NCI-H1930 (cell line): ENCODE measurements around the gene SEPTIN7.

ENCODE experiments used
- DNase-seq, 2 experiments: peaks; one replicate each; lab custom pipeline; 2025; lab: John Stamatoyannopoulos, UW

The SEPTIN7 gene

GRCh38 chr7:35787925-35788324 lies 12.9 kb upstream of the SEPTIN7 start:
- no peak for DNase-seq

DNA sequence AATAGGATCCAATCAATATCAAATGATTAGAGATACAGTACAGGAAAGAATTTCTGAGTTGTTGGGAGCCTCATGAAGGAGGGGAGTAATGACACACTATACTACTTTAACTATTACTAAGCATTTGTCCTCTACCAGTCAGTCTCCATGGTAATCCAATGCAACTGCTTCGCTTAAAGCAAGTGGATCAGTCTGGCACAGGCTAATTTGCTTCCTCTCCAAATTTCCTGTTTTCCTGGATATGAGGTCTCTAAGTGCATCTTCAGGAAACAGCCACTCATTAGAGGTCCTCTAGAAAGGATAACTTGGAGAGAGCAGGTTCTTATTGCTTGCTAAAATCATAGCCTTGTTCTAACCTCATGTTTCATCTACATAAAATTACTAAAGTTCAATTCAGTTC lies 8.4 kb upstream of the SEPTIN7 start:
- no peak for DNase-seq

- DNase-seq: no peak
Observed at GRCh38 chr7:35792873-35793489, 7.9 kb upstream of the SEPTIN7 start.

GRCh38 chr7:35797311-35797710 lies 3.5 kb upstream of the SEPTIN7 start:
- DNase-seq: no peak

- DNase-seq: peak; percentile 85 to 88
Observed at GRCh38 chr7:35799846-35800717, 775 bp upstream of the SEPTIN7 start.

GRCh38 chr7:35801392-35802101 lies 690 bp downstream of the SEPTIN7 start:
- DNase-seq: peak; percentile 54 to 60

DNA sequence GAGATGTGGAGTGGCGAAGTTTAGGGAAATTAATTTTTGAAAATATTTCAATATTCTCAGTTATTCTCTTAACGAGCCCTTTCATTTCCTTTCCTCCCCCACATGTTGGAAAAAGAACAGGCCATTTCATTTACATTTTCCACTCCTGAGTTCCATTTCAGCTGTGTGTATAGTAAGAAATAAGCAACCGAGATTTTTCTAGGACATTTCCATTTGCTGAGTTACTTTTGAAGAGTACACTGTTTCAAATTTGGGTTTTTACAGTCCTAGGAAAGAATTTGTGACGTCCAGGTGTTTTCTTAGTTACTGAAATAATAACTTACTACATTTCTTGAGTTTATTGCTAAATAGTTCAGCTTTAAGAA lies 1.2 kb downstream of the SEPTIN7 start:
- no peak for DNase-seq

- no peak for DNase-seq
Observed at GRCh38 chr7:35802649-35803048, 1.8 kb downstream of the SEPTIN7 start.

DNA sequence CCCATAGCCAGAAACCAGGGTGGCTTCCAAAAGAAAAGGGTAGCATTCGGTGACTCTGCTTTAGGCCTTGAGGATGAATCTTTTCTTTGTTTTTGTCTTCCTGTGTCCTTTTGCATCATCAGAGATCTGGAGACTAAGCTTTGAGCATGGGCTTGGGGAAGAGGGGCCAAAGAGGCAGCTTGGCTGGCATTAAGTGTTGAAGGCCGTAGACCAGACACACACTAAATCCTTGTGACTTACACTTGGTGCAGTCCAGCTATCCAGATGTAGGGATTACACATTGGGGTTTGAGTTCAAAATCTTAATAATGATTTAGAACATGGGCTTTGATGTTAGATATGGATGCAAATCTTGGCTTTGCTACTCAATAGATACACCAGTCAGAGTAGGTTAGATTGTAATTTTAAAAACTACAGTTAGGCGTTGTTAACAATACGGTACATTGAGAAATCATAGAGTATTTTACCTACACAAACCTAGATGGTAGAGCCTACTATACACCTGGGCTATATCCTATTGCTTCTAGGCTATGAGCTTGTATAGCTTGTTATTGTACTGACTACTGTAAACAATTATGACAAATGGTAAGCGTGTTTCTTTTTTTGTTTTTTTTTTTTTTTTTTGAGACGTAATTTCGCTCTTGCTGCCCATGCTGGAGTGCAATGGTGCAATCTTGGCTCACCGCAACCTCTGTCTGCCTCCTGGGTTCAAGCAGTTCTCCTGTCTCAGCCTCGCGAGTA lies 3.5 kb downstream of the SEPTIN7 start:
- DNase-seq: no peak

DNA sequence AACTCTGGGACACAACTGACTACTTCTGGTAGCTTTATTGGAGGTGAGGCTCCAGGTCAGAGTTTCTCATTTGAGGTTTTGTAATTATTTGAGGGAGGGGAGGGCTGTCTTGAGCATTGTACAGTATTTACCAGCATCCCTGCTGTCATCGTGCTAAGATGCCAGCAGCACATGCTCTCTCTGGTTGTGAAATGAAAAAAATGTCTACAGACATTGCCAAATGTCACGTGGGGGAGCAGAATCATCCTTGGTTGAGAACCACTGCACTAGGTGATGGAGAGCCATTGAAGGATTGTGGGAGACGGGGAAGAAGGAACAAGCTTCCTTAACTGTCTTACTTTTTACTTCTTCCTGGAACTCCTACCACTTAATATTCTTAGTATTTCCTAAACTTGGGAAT lies 5.0 kb downstream of the SEPTIN7 start:
- DNase-seq: no peak

DNA sequence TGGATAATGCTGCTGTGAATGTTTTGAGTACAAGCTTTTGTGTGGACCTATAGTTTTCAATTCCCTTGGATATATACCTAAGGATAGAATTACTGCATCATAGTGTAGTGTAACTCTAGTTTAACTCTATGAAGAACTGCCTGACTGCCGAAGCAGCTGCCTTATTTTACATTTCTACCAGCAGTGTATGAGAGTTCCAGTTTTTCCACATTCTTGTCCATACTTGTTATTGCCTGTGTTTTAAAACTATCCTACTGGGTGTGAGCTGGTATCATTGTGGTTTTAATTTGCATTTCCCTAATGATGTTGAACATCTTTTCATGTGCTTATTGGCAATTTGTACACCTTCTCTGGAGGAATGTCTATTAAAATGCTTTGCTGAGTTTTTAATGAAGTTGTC lies 15.7 kb downstream of the SEPTIN7 start:
- no peak for DNase-seq

DNA sequence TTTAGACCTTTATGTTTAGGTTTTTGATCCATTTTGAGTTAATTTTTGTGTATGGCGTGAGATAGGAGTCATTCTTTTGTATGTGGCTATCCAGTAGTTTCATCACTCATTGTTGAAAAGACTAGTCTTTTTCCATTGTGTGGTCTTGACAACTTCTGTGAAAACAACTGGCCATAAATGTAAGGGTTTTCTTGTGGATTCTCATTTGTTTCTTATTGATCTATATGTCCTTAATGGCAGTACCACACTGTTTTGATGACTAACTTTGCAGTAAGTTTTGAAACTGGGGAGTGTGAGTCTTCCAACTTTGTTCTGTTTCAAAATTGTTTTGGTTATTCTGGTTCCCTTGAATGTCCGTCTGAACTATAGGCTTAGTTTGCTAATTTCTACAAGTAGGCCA lies 16.3 kb downstream of the SEPTIN7 start:
- no peak for DNase-seq

GRCh38 chr7:35817930-35818329 lies 17.1 kb downstream of the SEPTIN7 start:
- no peak for DNase-seq

GRCh38 chr7:35818513-35818912 lies 17.7 kb downstream of the SEPTIN7 start:
- DNase-seq: no peak

GRCh38 chr7:35819310-35819709 lies 18.5 kb downstream of the SEPTIN7 start:
- no peak for DNase-seq

DNA sequence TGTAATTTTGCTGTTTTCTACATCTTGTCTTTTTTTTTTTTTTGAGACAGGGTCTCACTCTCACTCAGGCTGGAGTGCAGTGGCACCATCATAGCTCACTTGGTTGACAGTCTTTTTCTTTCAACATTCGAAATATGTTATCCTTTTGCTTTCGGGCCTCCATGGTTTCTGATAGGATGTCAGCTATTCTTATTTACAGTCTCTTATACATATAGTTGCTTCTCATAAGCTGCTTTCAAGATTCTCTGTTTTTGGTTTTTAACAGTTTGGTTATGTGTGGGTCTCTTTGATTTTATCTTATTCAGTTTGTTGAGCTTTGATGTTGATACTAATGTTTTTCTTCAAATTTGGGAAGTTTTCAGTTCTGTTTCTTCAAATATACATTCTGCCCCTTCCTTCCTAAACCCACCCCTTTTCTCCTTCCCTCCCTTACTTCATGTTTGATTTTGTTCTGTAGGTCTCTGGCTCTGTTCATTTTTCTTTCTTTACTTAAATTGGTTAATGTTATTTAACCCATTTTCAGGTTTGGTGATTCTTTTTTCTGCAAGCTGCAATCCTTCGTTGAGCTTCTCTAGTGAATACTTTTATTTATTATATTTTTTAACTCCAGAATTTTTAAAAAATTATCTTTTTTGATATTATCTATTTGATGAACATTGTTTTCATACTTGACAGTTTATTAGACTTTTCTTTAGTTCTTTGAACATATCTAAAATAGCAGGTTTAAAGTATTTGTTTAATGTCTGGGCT lies 19.3 kb downstream of the SEPTIN7 start:
- DNase-seq: no peak

- DNase-seq: no peak
Observed at GRCh38 chr7:35820858-35821257, 20.0 kb downstream of the SEPTIN7 start.

- no peak for DNase-seq
Observed at GRCh38 chr7:35823440-35823839, 22.6 kb downstream of the SEPTIN7 start.

- no peak for DNase-seq
Observed at GRCh38 chr7:35825974-35826373, 25.1 kb downstream of the SEPTIN7 start.

DNA sequence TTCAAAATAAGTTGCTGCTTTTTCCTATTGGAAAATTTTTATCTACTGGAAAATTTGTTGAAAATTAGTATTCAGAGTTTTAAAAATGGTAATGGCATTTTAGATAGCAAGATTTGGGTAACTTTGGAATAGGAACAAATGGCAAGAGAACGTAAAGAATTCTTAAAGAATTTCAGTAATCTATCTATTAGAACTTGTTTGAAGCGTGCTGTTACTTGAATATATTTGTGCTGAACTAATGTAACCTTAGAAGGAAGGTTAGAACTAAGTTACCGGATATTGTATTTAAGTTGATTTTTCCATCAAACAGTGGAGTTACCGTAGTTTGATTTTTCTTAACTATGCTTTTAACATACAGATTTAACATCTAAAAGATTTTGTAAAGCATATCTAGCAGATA lies 25.9 kb downstream of the SEPTIN7 start:
- no peak for DNase-seq

GRCh38 chr7:35828817-35829216 lies 28.0 kb downstream of the SEPTIN7 start:
- no peak for DNase-seq

GRCh38 chr7:35831208-35831607 lies 30.4 kb downstream of the SEPTIN7 start:
- no peak for DNase-seq
